ENCODE results near the gene MUC4.

- no peak for TF ChIP-seq CTCF (IDR thresholded peaks at IDR 0.05; ENCODE audit: low read depth, low read length, poor library complexity, severe bottlenecking)
- TF ChIP-seq EZH2phosphoT487 (IDR thresholded peaks at IDR 0.05; ENCODE audit: borderline replicate concordance, low read length) = no peak
Measured at GRCh38 chr3:195711813-195712534, 99.8 kb downstream of the MUC4 start.
